ENCODE measurements around the gene DOLK. TPM values are rescaled to one million over a fixed set of nuclear protein-coding genes. Genes with fewer than 3 reads are reported as not detected.

Gene DOLK
- total RNA-seq, 1 experiment from 2014 or later = 20.1 TPM

- H3K27me3 ChIP-seq (ENCODE audit: insufficient read depth, low read length) = no peaks in the 10 kb centered on the region
- no peak overlapping the region for H3K18ac ChIP-seq (ENCODE audit: insufficient read length, low read depth, low read length)
- H2BK15ac ChIP-seq (ENCODE audit: low read depth, low read length) = no peak overlapping the region
- no peak overlapping the region for H2BK5ac ChIP-seq (ENCODE audit: insufficient read length, low read length)
- no peak overlapping the region for H4K5ac ChIP-seq (ENCODE audit: insufficient read length, low read depth, low read length)
- no peaks in the 10 kb centered on the region for H3K23me2 ChIP-seq (ENCODE audit: insufficient read length, low read depth, low read length, poor library complexity, severe bottlenecking)
- peaks cover 8% of the 10 kb centered on the region; the same call in 1 of the 2 replicates for H3K79me2 ChIP-seq (ENCODE audit: insufficient read depth, low read length)
- no peak for DNase-seq
- no peak overlapping the region for H4K91ac ChIP-seq (ENCODE audit: insufficient read length, low read depth, low read length)
- H2BK12ac ChIP-seq (ENCODE audit: insufficient read length, low read depth, low read length) = no peak overlapping the region
- H2BK120ac ChIP-seq (ENCODE audit: low read depth, low read length, poor library complexity, severe bottlenecking) = no peak overlapping the region
- no peak overlapping the region for H3K23ac ChIP-seq (ENCODE audit: insufficient read length, low read depth, low read length)
- no peak overlapping the region for H3K9ac ChIP-seq (ENCODE audit: extremely low read depth, insufficient read length, low read length)
- H4K20me1 ChIP-seq (ENCODE audit: control insufficient read depth, insufficient read depth, insufficient read length) = no peaks in the 10 kb centered on the region
- H3K56ac ChIP-seq (ENCODE audit: insufficient read length, low read depth, low read length) = no peak overlapping the region
- no peak overlapping the region for H2AK5ac ChIP-seq (ENCODE audit: insufficient read length, low read length)
- H3K4ac ChIP-seq (ENCODE audit: low read depth, low read length) = no peak overlapping the region
- H3K27ac ChIP-seq (ENCODE audit: insufficient read length, low read depth, low read length) = no peak overlapping the region
- H3K9me3 ChIP-seq (ENCODE audit: control insufficient read depth, low read depth, low read length) = no peaks in the 10 kb centered on the region
- H3K14ac ChIP-seq (ENCODE audit: insufficient read depth, low read length) = no peak overlapping the region
- H3T11ph ChIP-seq (ENCODE audit: low read length) = no peak overlapping the region
- Mint-ChIP-seq H3K9me3 (no peaks in the 10 kb centered on the region), H3K27me3 (ENCODE audit: low read depth) (peaks cover 2% of the 10 kb centered on the region; the same call in 1 of the 2 replicates), H3K27ac (no peak overlapping the region; a peak in 3 of 7 replicates), H3K4me3 (no peak overlapping the region), H3K4me1 (peaks cover 0 to 3% of the 10 kb centered on the region in 2 experiments; a peak in 3 of 4 replicates), H3K36me3 (ENCODE audit: insufficient read depth in 1 of 3, low read depth in 3 of 3) (peaks cover 19 to 31% (median 20%) of the 10 kb centered on the region in 3 experiments)
- no peak for TF ChIP-seq CTCF (conservative IDR thresholded peaks at IDR 0.05)
- H3K79me1 ChIP-seq (ENCODE audit: insufficient read depth, low read depth, low read length, poor library complexity, severe bottlenecking) = no peaks in the 10 kb centered on the region
- H2BK20ac ChIP-seq (ENCODE audit: low read depth, low read length, poor library complexity, severe bottlenecking) = no peak overlapping the region
- no peak overlapping the region for H3K4me2 ChIP-seq (ENCODE audit: insufficient read depth, insufficient read length, low read length)
- no peaks in the 10 kb centered on the region for H3K4me1 ChIP-seq (ENCODE audit: insufficient read depth, low read length)
- H4K8ac ChIP-seq (replicated peaks; ENCODE audit: insufficient read length, low read depth, low read length) = no peak overlapping the region
- no peak overlapping the region for H2AFZ ChIP-seq (ENCODE audit: low read length)
- no CpG with 5 or more reads among the region's 10 CpGs for WGBS (ENCODE audit: extremely low coverage, insufficient read length, low lambda C conversion rate)
Observed at GRCh38 chr9:128903871-128904620, 43.4 kb downstream of the DOLK start.
